ENCODE measurements around the gene KLHL29. TPM values are rescaled to one million over a fixed set of nuclear protein-coding genes. Genes with fewer than 3 reads are reported as not detected.

The KLHL29 gene
- total RNA-seq, 1 experiment from 2014 or later: 16.7 TPM

DNA sequence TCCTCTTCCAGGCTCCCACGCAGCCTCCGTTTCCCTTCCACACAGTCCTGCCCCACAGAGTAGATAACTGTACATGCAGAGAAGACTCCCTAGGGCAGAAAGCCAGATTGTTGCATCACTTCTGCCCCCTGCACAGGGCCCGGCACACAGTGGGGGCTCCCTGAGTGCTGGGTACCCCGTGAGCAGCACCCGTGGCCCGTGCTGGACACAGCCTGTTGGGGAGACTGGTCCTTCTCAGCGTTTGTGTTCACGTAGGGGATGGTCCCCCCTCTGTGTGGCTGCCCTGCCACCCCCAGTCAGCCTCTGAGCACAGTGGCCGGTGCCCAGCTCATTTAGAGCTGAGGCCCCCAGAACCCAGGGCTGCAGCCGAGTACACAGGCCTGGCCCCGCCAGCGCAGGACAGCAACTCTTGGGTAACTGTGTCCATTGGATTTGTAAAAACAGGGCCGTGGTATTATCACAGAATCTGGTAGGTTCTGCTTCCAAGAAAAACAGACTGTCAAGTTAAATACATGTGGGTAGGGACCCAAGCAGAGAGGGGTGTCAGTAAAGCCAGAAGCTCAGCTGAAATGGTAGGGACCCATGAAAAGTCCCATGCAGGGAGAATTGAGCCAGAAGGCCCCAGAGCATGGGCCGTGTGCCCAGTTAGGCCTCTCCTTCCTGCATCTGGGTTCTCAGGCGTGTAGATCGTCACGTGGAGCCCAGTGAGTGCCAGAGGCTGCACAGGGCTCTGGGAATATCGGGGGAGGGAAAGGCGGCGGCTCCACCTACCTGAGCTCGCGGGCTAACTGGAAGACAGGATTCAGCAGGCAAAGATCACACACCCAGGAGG lies 284.6 kb downstream of the KLHL29 start:
- Histone ChIP-seq H3K27ac (ENCODE audit: low read depth, low read length) (no peak overlapping the region), H3K9ac (ENCODE audit: low read length) (no peak overlapping the region), H3K9me2 (ENCODE audit: insufficient read depth) (no peaks in the 10 kb centered on the region), H3K9me3 (ENCODE audit: control insufficient read depth in 1 of 2, insufficient read depth in 1 of 2, low read depth in 1 of 2, low read length in 2 of 2) (no peaks in the 10 kb centered on the region), H3K4me1 (ENCODE audit: control insufficient read depth in 1 of 2, insufficient read depth in 2 of 2, low read length in 2 of 2) (no peaks in the 10 kb centered on the region), H3K79me2 (ENCODE audit: insufficient read depth, low read length) (no peaks in the 10 kb centered on the region), H3K4me2 (ENCODE audit: low read length) (no peak overlapping the region), H4K20me1 (ENCODE audit: insufficient read depth) (no peaks in the 10 kb centered on the region), H3K4me3 (replicated peaks in 1 of 2; ENCODE audit: low read depth in 1 of 2, low read length in 2 of 2) (no peak overlapping the region), H3K27me3 (ENCODE audit: insufficient read depth, low read length) (no peaks in the 10 kb centered on the region), H2AFZ (ENCODE audit: low read depth, low read length, poor library complexity, severe bottlenecking) (no peak overlapping the region), H3K36me3 (ENCODE audit: control insufficient read depth in 1 of 2, insufficient read depth in 2 of 2, low read length in 2 of 2) (no peaks in the 10 kb centered on the region)
- no TSS peak for BruUV-seq (replicated peaks)
- no peak for ATAC-seq
- ChIA-PET POLR2A (no interaction called here), RAD21 (ENCODE audit: low non-redundant PET in 1 of 2, low total read pairs in 2 of 2, uncharacterized antibody in 2 of 2, unreplicated experiment in 2 of 2) (no interaction called here), CTCF (no interaction called here)
- TF ChIP-seq YY1 (IDR thresholded peaks at IDR 0.05; ENCODE audit: extremely low read depth, insufficient replicate concordance, low read depth, low read length) (no peak), POLR2AphosphoS5 (IDR thresholded peaks at IDR 0.05; ENCODE audit: low read depth, low read length) (no peak), JUND (IDR thresholded peaks at IDR 0.05) (no peak), EZH2 (IDR thresholded peaks at IDR 0.05) (no peak), RAD21 (IDR thresholded peaks at IDR 0.05; ENCODE audit: low read depth) (no peak), ZNF274 (IDR thresholded peaks at IDR 0.05; ENCODE audit: low read depth, low read length) (no peak), SP1 (IDR thresholded peaks at IDR 0.05; ENCODE audit: low read depth) (no peak), FOSL1 (IDR thresholded peaks at IDR 0.05; ENCODE audit: low read depth) (no peak), CEBPB (IDR thresholded peaks at IDR 0.05; ENCODE audit: low read depth) (no peak), SRF (IDR thresholded peaks at IDR 0.05; ENCODE audit: low read depth) (no peak), SIN3A (IDR thresholded peaks at IDR 0.05; ENCODE audit: low read depth) (no peak), ELF1 (IDR thresholded peaks at IDR 0.05; ENCODE audit: borderline replicate concordance, low read depth) (no peak), CBX3 (IDR thresholded peaks at IDR 0.05; ENCODE audit: low read depth) (no peak), TCF7L2 (IDR thresholded peaks at IDR 0.05; ENCODE audit: borderline replicate concordance, extremely low read depth, insufficient read depth, insufficient read length) (no peak)
- TF ChIP-seq, protein P1, sequence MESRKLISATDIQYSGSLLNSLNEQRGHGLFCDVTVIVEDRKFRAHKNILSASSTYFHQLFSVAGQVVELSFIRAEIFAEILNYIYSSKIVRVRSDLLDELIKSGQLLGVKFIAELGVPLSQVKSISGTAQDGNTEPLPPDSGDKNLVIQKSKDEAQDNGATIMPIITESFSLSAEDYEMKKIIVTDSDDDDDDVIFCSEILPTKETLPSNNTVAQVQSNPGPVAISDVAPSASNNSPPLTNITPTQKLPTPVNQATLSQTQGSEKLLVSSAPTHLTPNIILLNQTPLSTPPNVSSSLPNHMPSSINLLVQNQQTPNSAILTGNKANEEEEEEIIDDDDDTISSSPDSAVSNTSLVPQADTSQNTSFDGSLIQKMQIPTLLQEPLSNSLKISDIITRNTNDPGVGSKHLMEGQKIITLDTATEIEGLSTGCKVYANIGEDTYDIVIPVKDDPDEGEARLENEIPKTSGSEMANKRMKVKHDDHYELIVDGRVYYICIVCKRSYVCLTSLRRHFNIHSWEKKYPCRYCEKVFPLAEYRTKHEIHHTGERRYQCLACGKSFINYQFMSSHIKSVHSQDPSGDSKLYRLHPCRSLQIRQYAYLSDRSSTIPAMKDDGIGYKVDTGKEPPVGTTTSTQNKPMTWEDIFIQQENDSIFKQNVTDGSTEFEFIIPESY (IDR thresholded peaks at IDR 0.05; ENCODE audit: extremely low read depth, insufficient replicate concordance, low read length): no peak
- TF ChIP-seq, protein P2, sequence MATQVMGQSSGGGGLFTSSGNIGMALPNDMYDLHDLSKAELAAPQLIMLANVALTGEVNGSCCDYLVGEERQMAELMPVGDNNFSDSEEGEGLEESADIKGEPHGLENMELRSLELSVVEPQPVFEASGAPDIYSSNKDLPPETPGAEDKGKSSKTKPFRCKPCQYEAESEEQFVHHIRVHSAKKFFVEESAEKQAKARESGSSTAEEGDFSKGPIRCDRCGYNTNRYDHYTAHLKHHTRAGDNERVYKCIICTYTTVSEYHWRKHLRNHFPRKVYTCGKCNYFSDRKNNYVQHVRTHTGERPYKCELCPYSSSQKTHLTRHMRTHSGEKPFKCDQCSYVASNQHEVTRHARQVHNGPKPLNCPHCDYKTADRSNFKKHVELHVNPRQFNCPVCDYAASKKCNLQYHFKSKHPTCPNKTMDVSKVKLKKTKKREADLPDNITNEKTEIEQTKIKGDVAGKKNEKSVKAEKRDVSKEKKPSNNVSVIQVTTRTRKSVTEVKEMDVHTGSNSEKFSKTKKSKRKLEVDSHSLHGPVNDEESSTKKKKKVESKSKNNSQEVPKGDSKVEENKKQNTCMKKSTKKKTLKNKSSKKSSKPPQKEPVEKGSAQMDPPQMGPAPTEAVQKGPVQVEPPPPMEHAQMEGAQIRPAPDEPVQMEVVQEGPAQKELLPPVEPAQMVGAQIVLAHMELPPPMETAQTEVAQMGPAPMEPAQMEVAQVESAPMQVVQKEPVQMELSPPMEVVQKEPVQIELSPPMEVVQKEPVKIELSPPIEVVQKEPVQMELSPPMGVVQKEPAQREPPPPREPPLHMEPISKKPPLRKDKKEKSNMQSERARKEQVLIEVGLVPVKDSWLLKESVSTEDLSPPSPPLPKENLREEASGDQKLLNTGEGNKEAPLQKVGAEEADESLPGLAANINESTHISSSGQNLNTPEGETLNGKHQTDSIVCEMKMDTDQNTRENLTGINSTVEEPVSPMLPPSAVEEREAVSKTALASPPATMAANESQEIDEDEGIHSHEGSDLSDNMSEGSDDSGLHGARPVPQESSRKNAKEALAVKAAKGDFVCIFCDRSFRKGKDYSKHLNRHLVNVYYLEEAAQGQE (IDR thresholded peaks at IDR 0.05; ENCODE audit: low read depth): no peak
- TF ChIP-seq, protein P3, sequence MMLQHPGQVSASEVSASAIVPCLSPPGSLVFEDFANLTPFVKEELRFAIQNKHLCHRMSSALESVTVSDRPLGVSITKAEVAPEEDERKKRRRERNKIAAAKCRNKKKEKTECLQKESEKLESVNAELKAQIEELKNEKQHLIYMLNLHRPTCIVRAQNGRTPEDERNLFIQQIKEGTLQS (IDR thresholded peaks at IDR 0.05): no peak
- intact Hi-C loops (cut with micrococcal nuclease): no loop called here
- no peak for DNase-seq (ENCODE audit: low read depth, low spot score)
